OCI-M2 (cell line): Measurements from ENCODE around the gene SLC25A25.

Experiments
- DNase-seq: peaks from one replicate; lab custom pipeline; 2025; ENCODE audit not compliant: unreplicated experiment; lab: John Stamatoyannopoulos, UW

SLC25A25 gene

DNA sequence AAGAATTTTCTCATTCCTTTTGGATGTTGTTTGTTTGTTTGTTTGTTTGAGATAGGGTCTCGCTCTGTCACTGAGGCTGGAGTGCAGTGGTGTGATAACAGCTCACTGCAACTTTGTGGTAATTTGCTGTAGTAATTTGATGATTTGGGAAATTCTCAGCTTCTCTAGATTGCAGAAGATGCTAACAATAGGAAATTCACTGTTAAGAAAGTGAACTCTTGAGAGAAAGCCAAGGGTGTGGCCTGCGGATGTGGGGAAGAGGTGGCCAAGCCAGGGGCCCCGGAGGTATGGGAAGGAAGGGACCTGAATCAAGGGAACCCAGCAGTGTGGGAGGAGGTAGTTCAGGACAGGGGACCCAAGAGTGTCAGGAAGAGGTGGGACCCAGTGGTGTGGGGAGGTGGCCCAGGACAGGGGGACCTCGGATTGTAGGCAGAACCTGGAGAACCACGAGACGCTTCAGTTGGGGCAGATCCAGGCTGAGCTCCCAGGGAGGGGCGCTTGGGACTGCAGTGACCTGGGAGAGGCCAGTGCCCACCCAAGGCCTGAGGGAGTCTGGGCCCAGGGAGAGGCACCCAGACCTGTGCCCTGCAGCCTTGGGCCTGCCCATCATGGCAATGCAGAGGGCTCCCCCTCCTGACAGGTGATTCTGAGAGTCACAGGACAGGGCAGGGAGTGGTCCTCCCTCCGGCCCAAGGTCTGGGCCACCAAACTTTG lies 75.7 kb downstream of the SLC25A25 start:
- no peak for DNase-seq

DNA sequence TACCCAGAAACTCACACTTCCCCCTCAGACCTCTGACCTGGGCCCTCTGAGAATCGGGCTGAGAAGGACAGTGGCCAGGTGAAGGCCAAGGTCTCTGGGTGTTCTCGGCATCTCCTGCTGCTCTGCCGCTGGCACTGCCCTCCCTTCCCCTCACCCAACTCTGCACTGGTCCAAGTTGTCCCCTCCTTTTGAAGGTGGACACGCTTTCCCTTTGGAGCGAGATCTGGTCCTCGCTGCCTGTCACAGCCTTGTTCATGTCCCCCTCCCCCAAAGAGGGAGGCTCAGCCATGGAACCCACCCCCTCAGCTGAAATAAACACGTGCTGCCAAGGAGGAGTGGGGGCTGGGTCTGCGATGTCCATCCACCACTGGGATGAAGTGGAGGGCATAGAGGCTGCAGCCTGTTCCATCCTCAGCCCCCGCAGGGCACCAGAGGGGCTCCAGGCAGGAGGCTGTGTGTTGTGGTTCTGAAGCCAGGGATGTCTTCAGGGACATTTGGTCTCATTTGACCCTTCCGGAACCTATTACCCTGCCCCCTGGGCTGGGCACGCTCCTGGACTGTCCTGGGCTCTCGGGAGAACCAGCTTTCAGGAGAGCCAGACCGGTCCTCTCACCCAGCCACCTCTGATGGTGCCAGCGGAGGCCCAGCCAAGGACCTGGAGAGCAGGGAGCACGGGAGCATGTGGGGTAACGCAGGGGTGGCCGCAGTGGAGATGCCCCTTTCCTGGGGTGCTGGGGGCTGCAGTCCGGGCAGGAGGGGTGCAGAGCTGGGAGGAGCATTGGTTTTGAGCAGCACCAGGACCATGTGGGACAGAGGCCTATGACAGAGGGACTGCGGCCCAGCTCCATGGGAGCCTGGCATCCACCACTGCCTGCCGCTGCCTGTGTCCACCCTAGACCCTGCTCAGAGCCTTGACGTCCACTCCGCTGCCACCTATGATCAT lies 76.5 kb downstream of the SLC25A25 start:
- no peak for DNase-seq

DNA sequence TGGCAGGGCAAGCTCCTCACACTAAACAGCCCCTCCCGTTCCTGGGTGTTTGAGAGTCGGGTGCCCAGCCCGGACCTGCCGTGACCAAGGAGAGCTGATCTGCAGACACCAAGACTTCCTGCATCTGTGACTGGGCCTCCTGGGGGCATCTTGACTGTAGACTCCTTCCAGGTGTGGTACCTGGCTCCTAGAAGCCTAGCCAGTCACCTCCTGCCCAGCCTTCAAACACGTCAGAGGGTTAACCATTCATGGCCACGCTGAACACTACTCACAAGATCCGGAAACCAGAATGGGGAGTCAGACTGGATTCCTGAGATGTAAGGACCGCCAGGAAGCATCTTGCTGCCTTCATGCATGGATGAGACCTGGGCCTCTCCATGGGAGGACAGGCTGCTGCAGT lies 77.5 kb downstream of the SLC25A25 start:
- no peak for DNase-seq

DNA sequence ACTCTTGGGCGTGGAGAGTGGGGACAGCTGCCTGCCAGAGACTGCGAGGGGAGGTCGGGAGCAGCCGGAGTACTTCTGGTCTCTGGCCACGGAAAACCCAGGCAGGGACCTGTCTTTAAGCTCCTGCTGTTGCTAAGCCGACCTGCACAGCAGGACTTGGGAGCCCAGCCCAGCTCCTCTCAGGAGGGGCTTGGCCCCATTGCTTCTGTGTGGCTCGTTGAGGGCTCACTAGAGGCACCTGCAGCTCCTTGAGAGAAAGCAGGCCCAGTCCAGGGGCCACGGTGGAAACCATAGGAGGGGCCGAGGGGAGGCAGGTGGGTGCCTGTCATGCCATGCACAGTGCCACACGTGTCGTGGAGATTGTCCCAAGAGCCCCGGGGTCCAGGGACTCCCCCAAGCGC lies 77.9 kb downstream of the SLC25A25 start:
- no peak for DNase-seq

DNA sequence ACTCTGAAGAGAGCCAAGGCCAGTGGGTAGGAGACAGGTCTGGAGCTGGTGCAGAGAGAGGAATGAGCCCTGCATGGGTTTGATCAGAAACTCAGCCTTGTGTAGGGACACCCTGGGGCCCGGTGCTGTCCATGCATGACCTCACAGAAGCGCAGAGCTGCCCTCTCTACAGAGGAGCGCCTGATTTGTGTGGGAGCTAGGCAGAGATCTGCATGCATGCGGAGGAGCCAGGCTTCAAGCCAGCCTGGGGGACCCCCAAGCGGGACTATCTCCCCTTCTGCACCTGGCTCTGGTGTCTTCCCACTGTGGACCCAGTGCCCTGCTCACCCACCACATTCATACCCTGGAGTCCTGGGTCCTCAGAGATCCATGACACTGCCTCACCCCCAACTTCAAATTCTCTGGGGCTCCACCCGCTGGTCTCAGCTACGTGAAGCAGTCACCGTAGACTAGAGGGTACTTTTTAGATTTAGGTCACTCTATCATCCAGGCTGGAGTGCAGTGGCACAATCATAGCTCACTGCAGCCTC lies 78.6 kb downstream of the SLC25A25 start:
- no peak for DNase-seq

DNA sequence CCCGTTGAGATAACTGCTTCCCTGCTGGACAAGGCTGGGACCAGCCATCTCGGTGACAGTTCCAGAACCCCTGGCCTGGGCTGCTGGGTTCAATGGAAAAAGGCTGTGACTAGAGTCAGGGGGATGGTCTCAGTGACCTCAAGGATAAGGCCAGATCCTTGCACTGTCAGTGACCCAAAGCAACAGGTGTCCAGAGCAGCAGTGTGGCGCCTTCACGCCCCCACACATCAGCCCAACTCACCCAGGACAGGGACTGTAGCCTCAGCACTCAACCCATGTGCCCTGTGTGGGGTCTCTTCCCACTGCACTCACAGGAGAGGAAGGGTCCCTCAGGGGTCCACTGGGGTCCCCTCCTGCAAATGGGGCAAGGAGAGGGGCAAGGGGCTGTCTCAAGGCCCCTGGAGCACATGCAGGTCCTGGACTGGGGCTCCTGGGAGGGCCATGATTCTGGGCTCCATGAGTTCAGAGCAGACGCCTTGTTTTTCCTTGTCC lies 80.5 kb downstream of the SLC25A25 start:
- DNase-seq: no peak

DNA sequence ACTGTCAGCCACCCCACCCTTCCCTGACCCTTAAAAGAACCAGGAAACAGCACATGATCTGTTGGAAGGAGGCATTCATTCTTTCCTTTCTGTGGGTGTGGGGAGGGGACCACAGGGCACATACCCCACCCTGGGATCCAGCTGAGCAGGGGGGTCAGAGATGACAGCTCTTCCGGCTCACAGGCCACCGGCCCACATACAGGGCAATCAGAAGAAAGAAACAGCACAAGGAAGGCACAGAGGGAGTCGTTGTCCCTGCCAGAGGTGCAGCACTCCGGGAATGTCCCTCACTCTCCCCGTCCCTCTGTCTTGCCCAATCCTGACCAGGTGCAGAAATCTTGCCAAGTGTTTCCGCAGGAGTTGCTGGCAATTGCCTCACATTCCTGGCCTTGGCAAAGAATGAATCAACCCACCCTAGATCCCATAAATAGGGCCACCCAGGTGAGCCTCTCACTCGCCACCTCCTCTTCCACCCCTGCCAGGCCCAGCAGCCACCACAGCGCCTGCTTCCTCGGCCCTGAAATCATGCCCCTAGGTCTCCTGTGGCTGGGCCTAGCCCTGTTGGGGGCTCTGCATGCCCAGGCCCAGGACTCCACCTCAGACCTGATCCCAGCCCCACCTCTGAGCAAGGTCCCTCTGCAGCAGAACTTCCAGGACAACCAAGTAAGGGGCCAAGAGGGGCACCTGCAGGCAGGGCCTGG lies 81.1 kb downstream of the SLC25A25 start, which contains the start of gene LCN2:
TSS of gene LCN2 (plus strand) at position 453 of the 701 bp plus-strand sequence. CDS start at position 526, 73 bp downstream.
- DNase-seq: no peak

DNA sequence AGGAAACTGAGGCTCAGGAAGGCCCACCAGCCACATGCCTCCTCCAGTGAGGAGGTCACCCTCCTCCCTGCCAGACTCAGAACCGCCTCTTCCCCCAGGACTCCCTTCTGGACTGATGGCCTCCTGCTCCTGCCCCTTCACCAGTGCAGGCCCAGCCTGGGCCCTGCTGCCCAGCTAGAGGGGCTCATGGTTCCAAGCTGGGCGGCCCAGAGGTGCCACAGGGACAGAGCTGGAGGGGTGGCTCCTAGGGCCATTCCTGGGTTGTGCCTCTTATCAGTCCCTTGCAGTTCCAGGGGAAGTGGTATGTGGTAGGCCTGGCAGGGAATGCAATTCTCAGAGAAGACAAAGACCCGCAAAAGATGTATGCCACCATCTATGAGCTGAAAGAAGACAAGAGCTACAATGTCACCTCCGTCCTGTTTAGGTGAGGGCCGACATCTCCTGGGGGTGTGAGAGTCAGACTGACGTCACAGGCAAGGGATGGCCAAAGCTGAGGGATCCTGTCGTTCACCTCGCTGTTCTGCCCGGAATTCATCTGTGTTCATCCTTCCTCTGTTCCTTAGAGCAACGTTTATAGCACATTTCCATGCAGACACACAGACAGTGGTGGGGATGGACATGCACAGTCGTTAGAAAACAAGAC lies 82.0 kb downstream of the SLC25A25 start:
- no peak for DNase-seq

DNA sequence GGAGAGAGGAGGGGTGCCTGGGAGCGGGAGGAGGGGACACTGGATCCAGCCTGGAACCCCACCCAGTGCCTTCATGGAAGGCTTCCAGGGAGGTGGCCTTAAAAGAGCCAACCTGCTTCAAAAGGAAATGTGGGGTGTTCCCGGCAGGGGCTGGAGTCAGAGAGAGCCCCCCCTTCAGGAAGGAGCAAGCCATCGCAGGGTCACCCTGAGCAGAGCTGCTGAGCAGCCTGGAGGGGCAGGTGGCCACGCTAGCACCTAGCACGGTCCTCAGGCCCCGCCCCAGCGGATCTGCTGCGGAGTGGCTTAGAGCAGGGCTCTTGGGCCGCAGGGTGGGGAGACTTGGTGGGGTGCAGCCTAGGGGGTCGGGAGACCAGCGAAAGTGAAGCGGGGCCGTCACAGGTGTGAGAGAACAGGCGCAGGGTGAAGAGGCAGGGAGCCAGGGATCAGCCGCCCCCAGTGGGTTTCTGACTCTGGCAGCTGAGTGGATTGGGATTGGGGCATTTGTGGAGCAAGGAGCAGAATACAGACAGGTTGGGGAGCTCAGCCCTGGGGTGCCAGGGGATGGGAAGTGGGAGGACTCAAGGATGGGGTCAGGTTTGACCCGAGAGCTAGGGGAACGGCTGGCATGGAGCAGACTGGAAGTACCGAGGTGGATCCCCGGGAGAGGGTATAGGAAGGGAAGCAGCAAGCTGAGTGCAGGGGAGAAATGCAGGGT lies 82.7 kb downstream of the SLC25A25 start:
- DNase-seq: no peak

DNA sequence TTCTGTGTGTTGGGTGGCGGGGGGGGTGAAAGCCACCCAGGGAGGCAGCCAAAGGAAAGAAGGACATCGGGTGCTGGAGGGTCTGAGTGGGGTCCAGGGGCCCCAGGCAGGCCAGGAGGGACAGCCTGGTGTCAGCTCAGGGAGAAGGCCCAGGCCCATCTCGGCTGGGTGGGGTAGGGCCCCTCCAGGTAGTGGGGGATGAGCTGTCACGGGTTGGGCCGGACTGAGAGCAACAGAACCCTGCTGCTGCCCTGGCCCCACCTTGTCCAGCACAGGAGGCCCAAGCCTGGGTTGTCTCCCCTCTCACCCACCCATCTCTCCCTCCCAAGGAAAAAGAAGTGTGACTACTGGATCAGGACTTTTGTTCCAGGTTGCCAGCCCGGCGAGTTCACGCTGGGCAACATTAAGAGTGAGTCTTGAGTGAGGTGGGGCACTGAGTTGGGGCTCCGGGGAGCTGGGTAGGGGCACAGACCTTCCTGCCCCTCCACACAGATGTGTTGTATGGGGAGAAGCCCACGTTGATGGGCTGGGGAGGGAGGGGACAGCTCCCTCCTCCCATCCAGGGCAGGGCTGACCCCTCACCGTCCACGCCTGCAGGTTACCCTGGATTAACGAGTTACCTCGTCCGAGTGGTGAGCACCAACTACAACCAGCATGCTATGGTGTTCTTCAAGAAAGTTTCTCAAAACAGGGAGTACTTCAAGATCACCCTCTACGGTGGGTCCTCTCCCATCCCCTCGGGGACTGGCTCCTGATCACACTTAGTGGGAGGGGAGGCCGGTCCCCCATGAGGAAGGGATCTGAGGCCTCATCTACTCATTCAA lies 83.5 kb downstream of the SLC25A25 start:
- no peak for DNase-seq

DNA sequence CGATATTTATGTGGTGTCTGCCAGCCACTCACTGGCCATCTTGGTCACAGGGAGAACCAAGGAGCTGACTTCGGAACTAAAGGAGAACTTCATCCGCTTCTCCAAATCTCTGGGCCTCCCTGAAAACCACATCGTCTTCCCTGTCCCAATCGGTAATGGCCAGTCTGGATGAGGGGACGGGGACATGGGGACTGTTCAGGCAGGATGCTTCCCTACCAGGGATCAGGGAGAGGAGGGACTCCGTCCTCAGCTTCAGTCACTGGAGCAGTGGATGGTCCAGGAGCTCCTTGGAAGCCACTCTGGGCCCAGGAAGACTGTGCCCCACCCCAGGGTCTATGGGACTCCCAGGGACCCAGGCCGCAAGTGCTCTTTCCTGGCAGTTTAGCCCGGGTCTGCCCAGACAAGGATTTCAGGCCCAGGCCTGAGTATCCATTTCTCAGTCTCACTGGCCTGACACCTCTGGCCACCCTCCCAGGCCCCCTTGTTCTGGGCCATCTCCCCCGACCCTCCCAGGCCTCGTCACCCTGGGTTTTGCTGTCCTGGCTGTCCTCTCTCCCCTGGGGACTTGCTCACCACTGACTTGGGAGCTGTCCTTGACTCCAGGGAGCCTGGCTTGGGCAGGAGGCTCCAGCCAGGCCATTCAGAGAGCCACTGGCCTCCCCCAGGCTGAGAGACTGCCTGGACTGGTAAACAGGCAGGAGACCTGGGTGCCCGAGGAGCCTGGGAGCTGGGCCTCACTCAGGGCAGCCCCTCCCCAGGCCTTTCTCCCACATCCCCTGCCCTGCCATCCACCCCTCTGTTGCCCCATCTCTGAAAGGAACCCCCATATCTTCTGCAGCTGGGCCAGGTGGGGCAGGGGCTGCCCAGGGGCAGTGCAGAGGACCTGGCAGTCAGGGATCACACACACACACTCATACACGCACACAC lies 84.4 kb downstream of the SLC25A25 start:
- no peak for DNase-seq

DNA sequence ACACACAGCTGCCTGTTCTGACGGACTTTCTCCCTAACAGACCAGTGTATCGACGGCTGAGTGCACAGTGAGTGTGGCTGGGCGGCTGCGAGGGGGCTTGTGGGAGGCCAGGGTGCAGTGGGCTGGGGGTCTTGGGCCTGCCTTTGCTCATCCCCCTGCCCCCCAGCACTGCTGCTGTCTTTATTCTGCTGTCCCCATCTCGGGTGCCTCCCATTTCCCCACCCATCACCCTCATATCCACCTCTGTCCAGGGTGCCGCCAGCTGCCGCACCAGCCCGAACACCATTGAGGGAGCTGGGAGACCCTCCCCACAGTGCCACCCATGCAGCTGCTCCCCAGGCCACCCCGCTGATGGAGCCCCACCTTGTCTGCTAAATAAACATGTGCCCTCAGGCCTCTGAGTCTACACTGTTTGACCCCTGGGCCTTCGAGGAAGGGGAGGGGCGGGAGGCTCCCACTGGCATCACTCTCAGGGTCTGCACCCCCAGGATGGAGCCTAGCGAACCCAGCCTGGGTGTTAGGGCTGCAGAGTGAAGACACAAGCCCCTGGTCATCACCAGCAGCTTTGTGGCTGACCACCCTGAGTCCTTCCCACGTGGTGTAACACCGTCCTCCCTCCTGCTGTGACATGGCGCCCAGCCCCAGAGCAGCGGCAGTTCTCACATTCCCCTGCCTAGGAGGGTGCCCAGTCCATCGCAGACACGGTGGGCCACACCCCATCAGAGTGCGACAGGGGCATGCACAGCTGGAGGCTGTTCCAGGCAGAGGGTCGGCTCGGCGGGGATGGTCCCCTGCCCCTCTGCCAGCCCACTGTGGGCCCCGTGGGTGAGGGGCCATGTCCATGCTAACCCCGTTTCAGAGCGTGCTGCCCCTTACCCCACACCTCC lies 85.3 kb downstream of the SLC25A25 start:
- no peak for DNase-seq

DNA sequence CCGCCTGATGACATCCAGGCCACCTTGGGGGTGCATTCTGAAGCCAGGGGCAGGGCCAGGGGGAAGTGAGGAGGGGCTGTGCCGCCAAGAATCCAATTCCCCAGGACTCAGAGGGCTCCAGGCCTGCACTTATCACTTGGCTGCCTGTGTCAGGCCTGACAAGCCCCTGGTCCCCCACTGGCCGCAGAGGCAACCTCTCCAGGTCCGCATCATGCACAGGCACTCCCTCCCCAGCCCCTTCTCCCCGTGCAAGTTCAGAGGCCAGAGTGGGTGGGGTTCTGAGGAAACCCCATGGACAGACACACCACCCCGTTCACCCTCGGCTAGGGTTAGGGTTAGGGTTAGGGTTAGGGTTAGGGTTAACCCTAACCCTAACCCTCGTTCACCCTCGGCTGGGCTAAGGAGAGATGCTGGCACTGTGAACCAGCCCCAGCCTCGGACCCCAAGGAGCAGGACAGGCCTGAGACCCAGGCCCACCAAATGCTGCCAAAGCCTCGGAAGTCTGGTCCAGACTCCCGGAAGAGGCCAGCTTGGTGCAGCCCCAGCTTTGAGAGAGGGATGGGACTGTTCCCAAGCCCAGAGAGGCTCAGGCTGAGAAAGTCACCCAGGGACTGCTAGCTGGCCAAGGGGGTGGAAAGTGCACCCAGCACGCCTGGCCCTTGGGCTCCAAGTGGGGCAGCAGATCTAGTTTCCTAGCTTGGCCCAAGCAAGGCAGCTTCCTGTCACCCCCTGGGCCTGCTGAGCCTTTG lies 86.1 kb downstream of the SLC25A25 start:
- no peak for DNase-seq

DNA sequence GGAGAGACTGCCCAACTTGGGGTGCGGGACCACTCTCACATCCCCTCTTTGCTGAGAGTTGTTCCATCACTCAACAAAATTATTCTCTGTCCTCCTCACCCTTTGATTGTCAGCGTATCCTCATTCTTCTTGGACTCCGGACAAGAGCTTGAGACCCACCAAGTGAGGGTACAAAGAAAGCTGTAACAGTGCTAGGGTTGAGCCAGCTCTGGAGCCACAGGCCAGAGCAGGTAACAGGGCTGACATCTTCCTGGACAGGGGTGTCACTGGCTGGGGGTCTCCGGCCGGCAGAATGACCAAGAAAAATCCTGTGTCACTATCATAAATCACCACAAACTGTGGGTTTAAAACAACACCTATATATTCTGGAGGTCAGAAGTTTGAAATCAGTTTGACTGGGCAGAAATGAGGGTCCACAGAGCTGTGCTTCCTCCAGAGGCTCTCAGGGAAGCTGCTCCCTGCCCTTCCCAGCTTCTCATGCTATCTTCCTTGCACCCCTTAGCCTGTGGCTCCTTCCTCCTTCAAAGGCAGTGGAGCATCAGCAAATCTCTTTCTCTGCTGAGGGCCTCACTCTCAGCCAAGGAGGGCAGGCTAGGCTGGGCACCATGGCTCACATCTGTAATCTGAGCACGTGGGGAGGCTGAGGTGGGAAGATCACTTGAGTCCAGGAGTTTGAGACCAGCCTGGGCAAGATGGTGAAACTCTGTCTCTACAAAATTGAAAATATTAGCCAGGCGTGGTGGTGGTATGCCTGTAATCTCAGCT lies 87.9 kb downstream of the SLC25A25 start:
- DNase-seq: no peak
